Loucy (cell line): Measurements from ENCODE around the gene LINS1.

ENCODE experiments used
- H2AFZ ChIP-seq: fragments of 200-600 bp; sonication (generic); 2 replicates; pipeline ENCODE4 v1.6.0; 2016; ENCODE audit warnings: antibody characterized with exemption, mild to moderate bottlenecking, low read length, moderate library complexity
- H3F3A ChIP-seq: fragments of 200-600 bp; 2 replicates; pipeline ENCODE4 v1.6.0; 2016; ENCODE audit warnings: antibody characterized with exemption, low read depth, mild to moderate bottlenecking
- H3K27me3 ChIP-seq: fragments of 200-600 bp; sonication (generic); 2 replicates; pipeline ENCODE4 v1.6.1; 2014; ENCODE audit warnings: low read length, mild to moderate bottlenecking; ENCODE audit not compliant: insufficient read depth, poor library complexity, severe bottlenecking
- H3K36me3 ChIP-seq: fragments of 200-600 bp; sonication (generic); 2 replicates; pipeline ENCODE4 v1.6.1; 2016; ENCODE audit warnings: low read length; ENCODE audit not compliant: insufficient read depth
- H3K4me1 ChIP-seq: fragments of 200-600 bp; sonication (generic); 2 replicates; pipeline ENCODE4 v1.5.1; 2014; ENCODE audit warnings: low read length, mild to moderate bottlenecking; ENCODE audit not compliant: insufficient read depth, poor library complexity, severe bottlenecking
- H3K4me2 ChIP-seq: fragments of 200-600 bp; sonication (generic); 2 replicates; pipeline ENCODE4 v1.6.0; 2014; ENCODE audit warnings: antibody characterized with exemption, low read length, low read depth, mild to moderate bottlenecking; ENCODE audit not compliant: poor library complexity, severe bottlenecking
- H3K4me3 ChIP-seq: fragments of 200-600 bp; sonication (generic); 2 replicates; pipeline ENCODE4 v1.5.1; 2014; ENCODE audit warnings: low read length, mild to moderate bottlenecking, mixed read lengths; ENCODE audit not compliant: poor library complexity, severe bottlenecking
- H3K79me2 ChIP-seq: fragments of 200-600 bp; sonication (generic); 2 replicates; pipeline ENCODE4 v1.6.1; 2014; ENCODE audit warnings: low read length; ENCODE audit not compliant: insufficient read depth
- H3K9ac ChIP-seq: fragments of 200-600 bp; sonication (generic); 2 replicates; pipeline ENCODE4 v1.6.0; 2014; ENCODE audit warnings: mild to moderate bottlenecking, low read depth, low read length, moderate library complexity; ENCODE audit not compliant: poor library complexity, severe bottlenecking
- H3K9me2 ChIP-seq: fragments of 200-600 bp; sonication (generic); replicated peaks from 2 replicates; pipeline ENCODE4 v1.6.1; 2016; ENCODE audit warnings: low read depth, low read length, mixed read lengths
- H3K9me3 ChIP-seq: fragments of 200-600 bp; sonication (generic); 2 replicates; pipeline ENCODE4 v1.6.1; 2014; ENCODE audit warnings: mild to moderate bottlenecking, antibody characterized with exemption, low read length, low read depth; ENCODE audit not compliant: insufficient read depth
- H4K20me1 ChIP-seq: fragments of 200-600 bp; sonication (generic); 2 replicates; pipeline ENCODE4 v1.6.0; 2014; ENCODE audit warnings: antibody characterized with exemption, low read length, mild to moderate bottlenecking; ENCODE audit not compliant: insufficient read depth, poor library complexity, severe bottlenecking
- EZH2phosphoT487 ChIP-seq: fragments of 200-600 bp; IDR thresholded peaks from 2 replicates; pipeline ENCODE4 v1.6.1; 2018; ENCODE audit warnings: antibody characterized with exemption, mild to moderate bottlenecking, moderate library complexity, borderline replicate concordance
- TF ChIP-seq, protein P1 (sequence below): fragments of 200-600 bp; sonication (generic); conservative IDR thresholded peaks from 2 replicates; pipeline ENCODE4 v1.5.1; 2014; ENCODE audit warnings: mild to moderate bottlenecking, antibody characterized with exemption, low read length

LINS1 gene

DNA sequence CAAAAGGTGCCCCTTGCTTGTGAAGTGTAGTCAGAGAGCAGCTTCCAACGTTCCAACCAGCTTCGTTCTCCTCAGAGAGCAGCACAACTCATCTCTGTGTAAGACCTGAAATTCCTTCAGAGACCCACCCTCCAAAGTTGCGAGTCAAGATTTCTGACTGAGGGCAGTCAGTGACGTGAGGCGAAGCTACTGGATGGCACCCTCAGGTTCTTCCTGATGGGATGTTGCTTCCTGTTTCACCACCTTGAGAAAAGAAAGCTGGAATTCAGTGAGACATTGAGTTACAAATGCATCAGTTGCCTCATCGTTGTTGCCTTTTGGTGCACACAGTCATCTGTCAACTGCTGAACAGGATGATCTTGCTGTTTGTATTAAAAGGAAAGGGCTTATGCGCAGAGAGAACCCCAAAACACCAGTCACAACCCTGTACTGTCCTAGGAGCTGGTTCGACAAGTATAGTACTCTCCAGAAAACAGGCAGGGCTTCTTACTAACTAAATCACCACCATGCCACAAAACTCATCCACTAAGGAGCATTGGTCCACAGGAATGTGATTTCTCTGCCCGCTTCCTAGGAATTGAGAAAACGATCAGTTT lies 73.1 kb downstream of the LINS1 start, which contains the start of gene CERS3:
Gene CERS3 (minus strand): TSS at position 118 of the 596 bp plus-strand sequence. CDS start 27,101 bp downstream, outside the sequence.
- no peak within 1 kb of the TSS for H3K4me2 ChIP-seq
- no peak within 1 kb of the TSS for H3K4me3 ChIP-seq
- H3K9me3 ChIP-seq = no peaks in the 10 kb centered on the region
- H3K27me3 ChIP-seq = no peaks in the 10 kb centered on the region
- H3K4me1 ChIP-seq = no peaks in the 10 kb centered on the region
- H3K79me2 ChIP-seq = no peaks in the 10 kb centered on the region
- no peaks in the 10 kb centered on the region for H3K9me2 ChIP-seq
- no peaks in the 10 kb centered on the region for H3F3A ChIP-seq
- H3K9ac ChIP-seq = no peak within 1 kb of the TSS
- no peaks in the 10 kb centered on the region for H3K36me3 ChIP-seq
- H2AFZ ChIP-seq = no peak within 1 kb of the TSS
- no peak for TF ChIP-seq EZH2phosphoT487
- TF ChIP-seq, protein P1, sequence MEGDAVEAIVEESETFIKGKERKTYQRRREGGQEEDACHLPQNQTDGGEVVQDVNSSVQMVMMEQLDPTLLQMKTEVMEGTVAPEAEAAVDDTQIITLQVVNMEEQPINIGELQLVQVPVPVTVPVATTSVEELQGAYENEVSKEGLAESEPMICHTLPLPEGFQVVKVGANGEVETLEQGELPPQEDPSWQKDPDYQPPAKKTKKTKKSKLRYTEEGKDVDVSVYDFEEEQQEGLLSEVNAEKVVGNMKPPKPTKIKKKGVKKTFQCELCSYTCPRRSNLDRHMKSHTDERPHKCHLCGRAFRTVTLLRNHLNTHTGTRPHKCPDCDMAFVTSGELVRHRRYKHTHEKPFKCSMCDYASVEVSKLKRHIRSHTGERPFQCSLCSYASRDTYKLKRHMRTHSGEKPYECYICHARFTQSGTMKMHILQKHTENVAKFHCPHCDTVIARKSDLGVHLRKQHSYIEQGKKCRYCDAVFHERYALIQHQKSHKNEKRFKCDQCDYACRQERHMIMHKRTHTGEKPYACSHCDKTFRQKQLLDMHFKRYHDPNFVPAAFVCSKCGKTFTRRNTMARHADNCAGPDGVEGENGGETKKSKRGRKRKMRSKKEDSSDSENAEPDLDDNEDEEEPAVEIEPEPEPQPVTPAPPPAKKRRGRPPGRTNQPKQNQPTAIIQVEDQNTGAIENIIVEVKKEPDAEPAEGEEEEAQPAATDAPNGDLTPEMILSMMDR = no peak
- H4K20me1 ChIP-seq = no peaks in the 10 kb centered on the region

DNA sequence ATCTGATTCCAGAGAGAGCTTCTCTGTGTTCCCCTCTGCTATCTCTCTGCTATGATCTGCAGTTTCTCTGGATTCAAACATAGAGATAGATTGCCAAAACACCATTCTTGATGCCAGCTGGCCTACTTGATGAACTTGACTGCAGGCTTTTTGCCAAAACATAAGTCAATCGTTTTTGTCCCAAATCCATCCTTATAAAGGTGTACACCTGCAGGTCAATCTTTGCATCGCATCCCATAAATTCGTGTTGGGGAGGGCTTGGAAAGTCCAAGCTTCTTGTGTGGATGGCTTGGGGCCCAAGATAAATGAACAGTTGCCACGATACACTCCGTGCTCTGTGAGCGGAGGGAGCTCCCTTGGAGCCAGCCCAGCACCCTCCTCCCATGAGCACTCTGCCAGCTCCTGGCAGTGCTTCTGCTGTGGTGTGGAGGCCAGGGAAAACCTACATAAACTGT lies 75.9 kb downstream of the LINS1 start:
- H2AFZ ChIP-seq = no peak overlapping the region
- H3K9me2 ChIP-seq = no peaks in the 10 kb centered on the region
- H4K20me1 ChIP-seq = no peaks in the 10 kb centered on the region
- H3K79me2 ChIP-seq = no peaks in the 10 kb centered on the region
- H3K36me3 ChIP-seq = no peaks in the 10 kb centered on the region
- no peak overlapping the region for H3K4me3 ChIP-seq
- no peak overlapping the region for H3K9ac ChIP-seq
- peaks cover 4% of the 10 kb centered on the region for H3K4me1 ChIP-seq
- no peaks in the 10 kb centered on the region for H3K9me3 ChIP-seq
- no peaks in the 10 kb centered on the region for H3F3A ChIP-seq
- TF ChIP-seq, protein P1 = no peak; the same call in 1 of the 2 replicates
- TF ChIP-seq EZH2phosphoT487 = no peak
- H3K4me2 ChIP-seq = no peak overlapping the region
- H3K27me3 ChIP-seq = no peaks in the 10 kb centered on the region

DNA sequence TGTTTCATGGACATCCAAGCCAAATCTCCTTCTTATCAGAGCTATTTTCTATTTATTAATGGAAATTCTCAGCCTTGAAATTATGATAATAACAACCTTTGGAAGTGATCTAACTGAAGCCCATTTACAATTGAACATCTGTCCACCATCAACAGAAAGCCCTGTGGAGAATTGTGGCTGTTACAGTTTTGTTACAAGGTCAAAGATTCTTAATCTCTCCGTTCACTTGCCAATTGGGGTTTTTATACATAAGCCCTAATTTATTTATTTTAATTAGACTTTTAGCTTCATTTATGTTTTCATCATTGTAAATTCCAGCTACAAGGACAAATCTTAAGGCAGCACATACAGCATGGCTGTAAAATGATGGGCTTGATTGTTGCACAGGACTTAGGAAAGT lies 76.5 kb downstream of the LINS1 start:
- H3F3A ChIP-seq = no peaks in the 10 kb centered on the region
- no peak overlapping the region for H2AFZ ChIP-seq
- no peaks in the 10 kb centered on the region for H3K36me3 ChIP-seq
- H3K9me3 ChIP-seq = no peaks in the 10 kb centered on the region
- no peaks in the 10 kb centered on the region for H3K79me2 ChIP-seq
- H3K4me2 ChIP-seq = no peak overlapping the region
- no peaks in the 10 kb centered on the region for H4K20me1 ChIP-seq
- no peak overlapping the region for H3K4me3 ChIP-seq
- peaks cover 10% of the 10 kb centered on the region for H3K4me1 ChIP-seq
- no peaks in the 10 kb centered on the region for H3K9me2 ChIP-seq
- TF ChIP-seq EZH2phosphoT487 = no peak
- TF ChIP-seq, protein P1 = no peak
- H3K9ac ChIP-seq = no peak overlapping the region
- no peaks in the 10 kb centered on the region for H3K27me3 ChIP-seq
